T-cell (primary cell): ENCODE results near the gene RPL31. TPM values are rescaled to one million over a fixed set of nuclear protein-coding genes. Genes with fewer than 3 reads are reported as not detected.

Source experiments
- ATAC-seq, 4 experiments: fragments of 200-7000 bp in 3 of 4; fragments of 150-1000 bp in 1 of 4; cut with Tn5 transposase; replicated peaks in 1 of 4; 1 replicate in 3 of 4; 2 replicates in 1 of 4; pipeline ENCODE4 v1.10.0; 2021; ENCODE audit warnings: moderate library complexity in 3 of 4, mild to moderate bottlenecking in 2 of 4, moderate number of reproducible peaks in 1 of 4
- CTCF ChIA-PET, 2 donors: fragments of 300-600 bp; sonication (Branson Sonifier 250); formaldehyde crosslinking; loops; one replicate each; lab custom pipeline; 2022; ENCODE audit warnings: antibody characterized with exemption in 2 of 2; lab: Charles Lee
- POLR2A ChIA-PET, 2 donors: fragments of 300-600 bp; sonication (Branson Sonifier 250); formaldehyde crosslinking; loops; one replicate each; lab custom pipeline; 2022; ENCODE audit warnings: antibody characterized with exemption in 2 of 2; lab: Charles Lee
- DNase-seq, 35 experiments: peaks; one replicate each; pipeline versions ENCODE4 v3.0.0 to v3.0.0-alpha.2; 2013 to 2023
- H3K27ac ChIP-seq: one replicate; pipeline ENCODE4 v1.5.1; 2013; ENCODE audit warnings: low read length
- H3K27me3 ChIP-seq, 2 experiments: replicated peaks in 1 of 2; 1 replicate in 1 of 2; 2 replicates in 1 of 2; pipeline versions ENCODE4 v1.6.1 to v1.7.0; 2013; ENCODE audit warnings: low read length in 1 of 2, mixed read lengths in 1 of 2; ENCODE audit not compliant: control insufficient read depth in 2 of 2, insufficient read depth in 2 of 2; ENCODE audit errors: extremely low read depth in 1 of 2
- H3K36me3 ChIP-seq, 2 donors: 1 replicate in 1 of 2; 2 replicates in 1 of 2; pipeline versions ENCODE4 v1.6.1 to v1.7.0; 2013; ENCODE audit warnings: low read length in 1 of 2; ENCODE audit not compliant: control insufficient read depth in 2 of 2, insufficient read depth in 1 of 2; ENCODE audit errors: extremely low read depth in 1 of 2
- H3K4me1 ChIP-seq, 2 experiments: 1 replicate in 1 of 2; 2 replicates in 1 of 2; pipeline versions ENCODE4 v1.6.1 to v1.7.0; 2013; ENCODE audit warnings: low read length in 2 of 2, mixed read lengths in 1 of 2; ENCODE audit not compliant: insufficient read depth in 2 of 2, control insufficient read depth in 1 of 2; ENCODE audit errors: extremely low read depth in 1 of 2
- H3K4me3 ChIP-seq, 2 donors: 1 replicate in 1 of 2; 2 replicates in 1 of 2; pipeline versions ENCODE4 v1.5.1 to v1.7.0; 2013; ENCODE audit warnings: mild to moderate bottlenecking in 2 of 2, low read length in 1 of 2, moderate library complexity in 1 of 2; ENCODE audit not compliant: control insufficient read depth in 1 of 2; ENCODE audit errors: extremely low read depth in 1 of 2
- H3K9me3 ChIP-seq: 2 replicates; pipeline ENCODE4 v1.7.0; 2013
- H3K27ac Mint-ChIP-seq, 2 donors: one replicate each; pipeline ENCODE4 v1.8.0; 2020 to 2021; ENCODE audit warnings: mild to moderate bottlenecking in 2 of 2, mixed read lengths in 2 of 2
- H3K27me3 Mint-ChIP-seq, 2 donors: one replicate each; pipeline ENCODE4 v1.8.0; 2021 to 2022; ENCODE audit warnings: mixed read lengths in 2 of 2
- H3K36me3 Mint-ChIP-seq: one replicate; pipeline ENCODE4 v1.8.0; 2021; ENCODE audit warnings: mixed read lengths
- H3K4me1 Mint-ChIP-seq, 3 donors: one replicate each; pipeline ENCODE4 v1.8.0; 2020 to 2022; ENCODE audit warnings: mixed read lengths in 3 of 3, mild to moderate bottlenecking in 1 of 3
- H3K4me3 Mint-ChIP-seq, 3 donors: one replicate each; pipeline ENCODE4 v1.8.0; 2020 to 2022; ENCODE audit warnings: mild to moderate bottlenecking in 3 of 3, mixed read lengths in 3 of 3, moderate library complexity in 3 of 3
- H3K9me3 Mint-ChIP-seq, 3 donors: one replicate each; pipeline ENCODE4 v1.8.0; 2020 to 2022; ENCODE audit warnings: mixed read lengths in 3 of 3
- WGBS: methylation state at CpG from one replicate; pipeline ENCODE4 v1.1.5; 2013; ENCODE audit warnings: missing lambda C conversion rate; ENCODE audit not compliant: insufficient coverage; 5-methylcytosine and 5-hydroxymethylcytosine counted together
- total RNA-seq, 35 experiments: library from RNA in 6 of 35; stranded (reverse) in 6 of 35; fragments of 120-200 nt in 1 of 35; gene quantifications; one replicate each; pipeline versions ENCODE4 v1.2.1 to v1.2.4 and lab custom pipeline; 2013 to 2026

Gene RPL31
- total RNA-seq, 5 donors from 2014 or later (not counting 1 experiment from before 2014, with no cell fraction given): 1,802 to 2,371 (median 2,279) TPM

- ATAC-seq: no peak
- ChIA-PET CTCF (interaction anchor here in 1 of 2 donors (0.7 kb wide), 1 partner anchor 40 kb away, joined by 4 read pairs; no protein-coding TSS in a partner anchor), POLR2A (interaction anchor here in 1 of 2 donors (0.7 kb wide), 1 partner anchor 1621 kb away, joined by 3 read pairs; no protein-coding TSS in a partner anchor)
- Mint-ChIP-seq H3K4me3 (no peak overlapping the region), H3K4me1 (peaks cover 7 to 9% (median 8%) of the 10 kb centered on the region in 3 donors), H3K36me3 (no peaks in the 10 kb centered on the region), H3K27me3 (no peaks in the 10 kb centered on the region), H3K9me3 (no peaks in the 10 kb centered on the region), H3K27ac (no peak overlapping the region)
- Histone ChIP-seq H3K4me3 (no peak overlapping the region), H3K9me3 (no peaks in the 10 kb centered on the region), H3K36me3 (no peaks in the 10 kb centered on the region), H3K27ac (no peak overlapping the region), H3K27me3 (peaks cover 0 to 3% of the 10 kb centered on the region in 2 experiments), H3K4me1 (peaks cover 4 to 9% of the 10 kb centered on the region in 2 experiments)
- no peak for DNase-seq
- WGBS: 86% methylated on average over 4 of the region's 11 CpGs
Observed at GRCh38 chr2:100964681-100965169, 37.4 kb upstream of the RPL31 start.

DNA sequence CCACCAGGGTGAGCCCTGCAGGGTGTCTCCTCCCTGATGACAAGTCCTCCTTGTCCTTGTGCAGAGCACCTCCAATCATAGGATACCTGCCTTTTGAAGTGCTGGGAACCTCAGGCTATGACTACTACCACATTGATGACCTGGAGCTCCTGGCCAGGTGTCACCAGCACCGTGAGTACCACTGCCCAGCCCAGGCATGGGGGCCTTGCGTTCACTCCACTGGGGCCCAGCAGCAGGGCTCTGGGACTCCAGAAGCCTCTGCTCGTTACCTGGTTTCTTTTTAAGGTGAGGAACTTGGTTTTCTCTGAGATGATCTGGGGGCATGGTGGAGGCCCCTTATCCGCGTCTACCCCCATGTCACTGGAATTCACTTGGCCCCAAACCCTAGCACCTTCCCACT is 36.5 kb upstream of the RPL31 start:
- no peak overlapping the region for H3K27ac Mint-ChIP-seq
- 94% methylated on average over 2 of the region's 5 CpGs for WGBS
- Histone ChIP-seq H3K4me3 (no peak overlapping the region), H3K9me3 (no peaks in the 10 kb centered on the region), H3K4me1 (peaks cover 4 to 9% of the 10 kb centered on the region in 2 experiments), H3K27ac (no peak overlapping the region), H3K36me3 (no peaks in the 10 kb centered on the region), H3K27me3 (peaks cover 0 to 8% of the 10 kb centered on the region in 2 experiments)
- no peak for ATAC-seq
- no peak overlapping the region for H3K4me3 Mint-ChIP-seq
- POLR2A ChIA-PET: no interaction called here
- H3K27me3 Mint-ChIP-seq: no peaks in the 10 kb centered on the region
- CTCF ChIA-PET: no interaction called here
- H3K9me3 Mint-ChIP-seq: no peaks in the 10 kb centered on the region
- no peak for DNase-seq
- no peaks in the 10 kb centered on the region for H3K36me3 Mint-ChIP-seq
- peaks cover 7 to 9% (median 8%) of the 10 kb centered on the region in 3 donors for H3K4me1 Mint-ChIP-seq

- Histone ChIP-seq H3K27me3 (peaks cover 0 to 13% of the 10 kb centered on the region in 2 experiments), H3K4me1 (peaks cover 4 to 9% of the 10 kb centered on the region in 2 experiments), H3K27ac (no peak overlapping the region), H3K36me3 (no peaks in the 10 kb centered on the region), H3K4me3 (no peak overlapping the region), H3K9me3 (no peaks in the 10 kb centered on the region)
- no peak for DNase-seq
- Mint-ChIP-seq H3K27me3 (peaks cover 0 to 3% of the 10 kb centered on the region in 2 donors), H3K9me3 (no peaks in the 10 kb centered on the region), H3K27ac (no peak overlapping the region), H3K36me3 (no peaks in the 10 kb centered on the region), H3K4me3 (no peak overlapping the region), H3K4me1 (peaks cover 7 to 9% (median 8%) of the 10 kb centered on the region in 3 donors)
- CTCF ChIA-PET: no interaction called here
- 83% methylated on average over 4 of the region's 8 CpGs for WGBS
- no peak for ATAC-seq
- POLR2A ChIA-PET: no interaction called here
Observed at GRCh38 chr2:100967716-100968115, 34.4 kb upstream of the RPL31 start.

DNA sequence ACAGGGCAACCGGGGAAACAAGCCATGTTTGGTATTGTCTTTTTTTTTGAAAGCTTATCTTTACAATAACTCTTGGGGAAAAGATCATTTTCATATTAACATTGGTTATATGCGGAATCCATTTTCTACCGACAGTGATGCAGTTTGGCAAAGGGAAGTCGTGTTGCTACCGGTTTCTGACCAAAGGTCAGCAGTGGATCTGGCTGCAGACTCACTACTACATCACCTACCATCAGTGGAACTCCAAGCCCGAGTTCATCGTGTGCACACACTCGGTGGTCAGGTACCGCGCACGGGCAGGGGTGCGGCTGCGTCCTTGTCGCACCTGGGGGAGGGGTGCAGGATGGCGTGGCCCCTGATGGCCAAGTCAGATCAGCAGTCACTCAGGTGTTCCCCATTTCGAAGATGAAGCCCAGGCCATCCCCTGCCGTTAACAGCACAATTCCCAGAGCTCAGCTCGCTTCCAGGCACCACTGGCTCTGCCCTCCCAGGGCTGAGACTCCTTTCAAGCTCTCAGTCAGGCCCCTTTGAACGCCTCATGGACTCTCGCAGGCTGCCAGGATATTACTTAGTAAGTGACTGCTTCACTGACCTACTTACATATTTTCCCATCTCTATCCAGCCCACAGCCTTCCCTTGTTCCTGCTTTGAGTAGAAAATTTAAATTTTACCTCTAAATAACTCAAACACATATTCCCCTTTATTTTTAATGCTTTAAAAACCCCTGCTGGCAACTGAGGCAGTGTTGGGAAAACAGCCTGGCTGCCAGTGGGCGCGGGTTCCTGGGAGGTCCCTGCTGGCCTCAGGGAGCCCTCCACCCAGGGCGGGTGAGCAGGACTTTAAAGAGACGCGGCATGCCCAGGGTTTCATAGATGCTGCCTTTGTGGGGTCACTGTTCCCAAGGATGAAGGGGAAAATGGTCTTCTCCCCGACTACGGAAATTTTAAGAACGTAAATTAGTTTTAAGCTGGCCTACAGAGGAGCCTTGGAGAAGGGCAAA is 33.6 kb upstream of the RPL31 start:
- Histone ChIP-seq H3K4me1 (peaks cover 4 to 9% of the 10 kb centered on the region in 2 experiments), H3K4me3 (no peak overlapping the region), H3K27me3 (peaks cover 0 to 13% of the 10 kb centered on the region in 2 experiments), H3K27ac (no peak overlapping the region), H3K9me3 (no peaks in the 10 kb centered on the region), H3K36me3 (no peaks in the 10 kb centered on the region)
- WGBS: 86% methylated on average over 24 of the region's 28 CpGs
- ATAC-seq (no peak), DNase-seq (no peak)
- ChIA-PET POLR2A (no interaction called here), CTCF (no interaction called here)
- peaks cover 0 to 3% of the 10 kb centered on the region in 2 donors for H3K27me3 Mint-ChIP-seq
- H3K27ac Mint-ChIP-seq: no peak overlapping the region
- H3K36me3 Mint-ChIP-seq: no peaks in the 10 kb centered on the region
- H3K4me3 Mint-ChIP-seq: no peak overlapping the region
- no peaks in the 10 kb centered on the region for H3K9me3 Mint-ChIP-seq
- H3K4me1 Mint-ChIP-seq: peaks cover 7 to 9% (median 8%) of the 10 kb centered on the region in 3 donors

GRCh38 chr2:100969998-100970397 is 32.1 kb upstream of the RPL31 start:
- H3K4me3 ChIP-seq: no peak overlapping the region
- no peaks in the 10 kb centered on the region for H3K9me3 Mint-ChIP-seq
- CTCF ChIA-PET: no interaction called here
- WGBS: 86% methylated on average over 7 of the region's 7 CpGs
- POLR2A ChIA-PET: no interaction called here
- H3K27me3 ChIP-seq: peaks cover 0 to 17% of the 10 kb centered on the region in 2 experiments
- peaks cover 0 to 3% of the 10 kb centered on the region in 2 donors for H3K27me3 Mint-ChIP-seq
- DNase-seq (no peak), ATAC-seq (no peak)
- no peaks in the 10 kb centered on the region for H3K36me3 ChIP-seq
- no peaks in the 10 kb centered on the region for H3K4me1 Mint-ChIP-seq
- H3K27ac Mint-ChIP-seq: no peak overlapping the region
- no peaks in the 10 kb centered on the region for H3K4me1 ChIP-seq
- H3K9me3 ChIP-seq: no peaks in the 10 kb centered on the region
- H3K4me3 Mint-ChIP-seq: no peak overlapping the region
- H3K27ac ChIP-seq: no peak overlapping the region
- H3K36me3 Mint-ChIP-seq: no peaks in the 10 kb centered on the region

GRCh38 chr2:100971221-100971620 is 30.9 kb upstream of the RPL31 start:
- no peak overlapping the region for H3K4me3 Mint-ChIP-seq
- no peak for DNase-seq
- ATAC-seq: no peak
- peaks cover 0 to 3% of the 10 kb centered on the region in 2 donors for H3K27me3 Mint-ChIP-seq
- Histone ChIP-seq H3K9me3 (no peaks in the 10 kb centered on the region), H3K4me3 (no peak overlapping the region), H3K4me1 (no peaks in the 10 kb centered on the region), H3K27me3 (peaks cover 0 to 22% of the 10 kb centered on the region in 2 experiments), H3K27ac (no peak overlapping the region), H3K36me3 (no peaks in the 10 kb centered on the region)
- no peaks in the 10 kb centered on the region for H3K36me3 Mint-ChIP-seq
- CTCF ChIA-PET: interaction anchor here in 1 of 2 donors (0.5 kb wide), 2 partner anchors 163 to 222 kb away, joined by 4 to 8 read pairs; no protein-coding TSS in a partner anchor
- H3K4me1 Mint-ChIP-seq: no peaks in the 10 kb centered on the region
- POLR2A ChIA-PET: no interaction called here
- 100% methylated on average over 2 of the region's 9 CpGs for whole genome bisulfite sequencing
- no peaks in the 10 kb centered on the region for H3K9me3 Mint-ChIP-seq
- H3K27ac Mint-ChIP-seq: no peak overlapping the region
